Measurements from ENCODE around the gene FAM193A. TPM values are rescaled to one million over a fixed set of nuclear protein-coding genes. Genes with fewer than 3 reads are reported as not detected.
"Not testable (repeated sequence)": the region's sequence is repeated elsewhere in the genome, so short reads cannot be mapped to it uniquely, and the experiment has no call there.

FAM193A gene
- total RNA-seq, 1 donor from 2014 or later: 31.4 TPM

- no peak for TF ChIP-seq POLR2AphosphoS5 (IDR thresholded peaks at IDR 0.05; ENCODE audit: insufficient read depth in 1 of 2, low read depth in 1 of 2)
- no peak for TF ChIP-seq CTCF (IDR thresholded peaks at IDR 0.05)
- TF ChIP-seq POLR2A (IDR thresholded peaks at IDR 0.05): no peak
- Histone ChIP-seq H3K36me3 (no peaks in the 10 kb centered on the region), H3K27ac (peak overlapping the region; percentile 60), H3K4me1 (peaks cover 38% of the 10 kb centered on the region), H3K9me3 (no peaks in the 10 kb centered on the region), H3K4me3 (peak overlapping the region; percentile 67 to 89), H3K27me3 (no peaks in the 10 kb centered on the region)
- intact Hi-C loops (cut with DNase I): loop anchor here (10.0 kb wide), 1 partner anchor 178 kb away; no protein-coding TSS in a partner anchor
- peak in 1 of 2 donors; percentile 87 for DNase-seq (ENCODE audit: extremely low spot score in 2 of 2)
Observed at GRCh38 chr4:2756691-2757350, 220.4 kb downstream of the FAM193A start.

GRCh38 chr4:2757426-2757825 lies 221.0 kb downstream of the FAM193A start:
- H3K27ac ChIP-seq: peak overlapping the region; percentile 60
- intact Hi-C loops (cut with DNase I): loop anchor here (10.0 kb wide), 1 partner anchor 177 kb away; no protein-coding TSS in a partner anchor
- peaks cover 36% of the 10 kb centered on the region for H3K4me1 ChIP-seq
- DNase-seq (ENCODE audit: extremely low spot score in 2 of 2): peak in 1 of 2 donors; percentile 86
- H3K4me3 ChIP-seq: no peak overlapping the region
- TF ChIP-seq POLR2AphosphoS5 (IDR thresholded peaks at IDR 0.05; ENCODE audit: insufficient read depth in 1 of 2, low read depth in 1 of 2) (no peak), POLR2A (IDR thresholded peaks at IDR 0.05) (no peak), CTCF (IDR thresholded peaks at IDR 0.05) (no peak)
- H3K36me3 ChIP-seq: no peaks in the 10 kb centered on the region
- no peaks in the 10 kb centered on the region for H3K27me3 ChIP-seq
- no peaks in the 10 kb centered on the region for H3K9me3 ChIP-seq

DNA sequence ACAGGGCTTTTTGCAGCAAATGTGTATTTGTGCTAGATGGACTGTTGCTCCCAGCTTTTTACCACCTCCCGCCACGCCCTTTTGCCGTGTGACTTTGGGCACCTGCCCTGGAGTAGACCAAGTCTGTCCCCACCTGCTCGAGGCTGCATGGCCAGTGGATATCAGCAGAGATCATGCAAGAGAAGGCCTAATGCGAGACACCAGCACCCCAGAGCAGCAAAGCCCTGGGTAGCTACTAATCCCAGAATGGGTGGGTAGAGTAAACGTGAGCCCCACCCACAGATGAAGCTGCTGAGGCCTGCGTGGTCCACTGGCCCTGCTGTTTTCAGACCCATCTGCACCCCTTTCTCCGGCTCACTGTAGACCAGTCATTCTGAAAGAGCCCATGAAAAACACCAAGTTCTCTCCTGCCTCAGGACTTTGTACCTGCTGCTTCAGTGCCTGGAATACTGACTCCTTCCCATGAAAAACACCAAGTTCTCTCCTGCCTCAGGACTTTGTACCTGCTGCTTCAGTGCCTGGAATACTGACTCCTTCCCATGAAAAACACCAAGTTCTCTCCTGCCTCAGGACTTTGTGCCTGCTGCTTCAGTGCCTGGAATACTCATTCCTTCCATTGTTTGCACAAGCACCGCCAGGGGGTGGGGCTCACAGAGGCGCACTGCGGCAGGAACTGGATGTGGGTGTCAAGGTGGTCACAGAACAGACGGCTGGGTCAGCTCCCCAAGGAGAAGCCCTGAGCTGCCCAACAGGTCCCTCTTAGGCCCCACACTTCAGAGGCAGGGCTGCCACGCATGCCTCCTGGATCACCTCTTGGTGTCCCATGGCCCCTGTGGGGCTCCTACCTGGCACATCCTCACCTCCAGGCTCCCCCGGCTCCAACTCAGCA lies 224.8 kb downstream of the FAM193A start:
- H3K27ac ChIP-seq: no peak overlapping the region
- no peaks in the 10 kb centered on the region for H3K9me3 ChIP-seq
- peak in 1 of 2 donors; percentile 85 for DNase-seq (ENCODE audit: extremely low spot score in 2 of 2)
- TF ChIP-seq POLR2A (IDR thresholded peaks at IDR 0.05): no peak
- TF ChIP-seq POLR2AphosphoS5 (IDR thresholded peaks at IDR 0.05; ENCODE audit: insufficient read depth in 1 of 2, low read depth in 1 of 2): no peak
- no peak for TF ChIP-seq CTCF (IDR thresholded peaks at IDR 0.05)
- intact Hi-C loops (cut with DNase I): loop anchor here (10.0 kb wide), 1 partner anchor 84 kb away; the partner anchor contains the start of gene ADD1
- no peak overlapping the region for H3K4me3 ChIP-seq
- no peaks in the 10 kb centered on the region for H3K27me3 ChIP-seq
- peaks cover 5% of the 10 kb centered on the region for H3K4me1 ChIP-seq
- no peaks in the 10 kb centered on the region for H3K36me3 ChIP-seq

DNA sequence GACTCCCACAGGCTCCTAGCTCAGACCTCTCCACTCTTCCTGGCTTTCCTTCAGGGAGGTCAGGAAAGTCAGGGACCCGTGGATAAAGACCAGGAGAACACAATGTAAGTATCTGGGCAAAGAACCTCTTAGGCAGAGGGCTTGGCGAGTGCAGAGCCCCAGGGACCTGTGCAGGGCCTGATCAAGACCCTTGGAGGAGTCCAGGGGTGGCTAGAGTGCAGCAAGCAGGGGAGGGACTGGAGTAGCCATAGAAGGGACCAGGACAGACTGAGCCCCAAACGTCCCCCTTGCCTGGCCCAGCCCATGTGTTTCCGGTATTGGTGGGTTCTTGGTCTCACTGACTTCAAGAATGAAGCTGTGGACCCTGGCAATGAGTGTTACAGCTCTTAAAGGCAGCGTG lies 225.6 kb downstream of the FAM193A start:
- H3K9me3 ChIP-seq: no peaks in the 10 kb centered on the region
- no peaks in the 10 kb centered on the region for H3K27me3 ChIP-seq
- intact Hi-C loops (cut with DNase I): loop anchor here (10.0 kb wide), 1 partner anchor 83 kb away; the partner anchor contains the start of gene ADD1
- TF ChIP-seq POLR2A (IDR thresholded peaks at IDR 0.05) (no peak), CTCF (IDR thresholded peaks at IDR 0.05) (no peak), POLR2AphosphoS5 (IDR thresholded peaks at IDR 0.05; ENCODE audit: insufficient read depth in 1 of 2, low read depth in 1 of 2) (no peak)
- DNase-seq (ENCODE audit: extremely low spot score in 2 of 2): no peak
- no peak overlapping the region for H3K4me3 ChIP-seq
- no peaks in the 10 kb centered on the region for H3K4me1 ChIP-seq
- no peak overlapping the region for H3K27ac ChIP-seq
- H3K36me3 ChIP-seq: no peaks in the 10 kb centered on the region

- not testable (repeated sequence) for H3K36me3 ChIP-seq; H3K27ac ChIP-seq; H3K27me3 ChIP-seq; DNase-seq (ENCODE audit: extremely low spot score in 2 of 2); H3K4me1 ChIP-seq; H3K9me3 ChIP-seq; H3K4me3 ChIP-seq
- intact Hi-C loops (cut with DNase I): loop anchor here (10.0 kb wide), 1 partner anchor 82 kb away; the partner anchor contains the start of gene ADD1
Observed at GRCh38 chr4:2762486-2763370, 226.3 kb downstream of the FAM193A start.
